Neutrophil (primary cell): ENCODE data around the gene CACNA1S.

Experiments used
- H3K27ac ChIP-seq: fragments of 200-600 bp; sonication (generic); 2 replicates; pipeline ENCODE4 v1.5.1; 2016; ENCODE audit warnings: mild to moderate bottlenecking, moderate library complexity
- H3K27me3 ChIP-seq: fragments of 200-600 bp; sonication (generic); 2 replicates; pipeline ENCODE4 v1.6.0; 2016; ENCODE audit warnings: mild to moderate bottlenecking
- H3K36me3 ChIP-seq: fragments of 200-600 bp; sonication (generic); 2 replicates; pipeline ENCODE4 v1.5.1; 2017
- H3K4me1 ChIP-seq, 2 experiments: fragments of 200-600 bp in 1 of 2; sonication (generic) in 1 of 2; 1 replicate in 1 of 2; 2 replicates in 1 of 2; pipeline versions ENCODE4 v1.5.1 to v1.6.1; 2013 to 2016; ENCODE audit warnings: low read depth in 1 of 2, low read length in 1 of 2, mild to moderate bottlenecking in 1 of 2, moderate library complexity in 1 of 2; ENCODE audit not compliant: control insufficient read depth in 1 of 2, insufficient read depth in 1 of 2
- H3K4me3 ChIP-seq, 2 experiments: fragments of 200-600 bp in 1 of 2; sonication (generic) in 1 of 2; 1 replicate in 1 of 2; 2 replicates in 1 of 2; pipeline ENCODE4 v1.5.1; 2013 to 2016; ENCODE audit warnings: low read depth in 1 of 2, low read length in 1 of 2, mild to moderate bottlenecking in 1 of 2, moderate library complexity in 1 of 2
- H3K9me3 ChIP-seq: fragments of 200-600 bp; sonication (generic); 2 replicates; pipeline ENCODE4 v1.5.1; 2016
- CTCF ChIP-seq: fragments of 200-600 bp; sonication (generic); IDR thresholded peaks from 2 replicates; pipeline ENCODE4 v1.5.1; 2016; ENCODE audit warnings: antibody characterized with exemption

The CACNA1S gene

GRCh38 chr1:201089596-201089995, 22.6 kb downstream of the CACNA1S start:
- peaks cover 17% of the 10 kb centered on the region for H3K27me3 ChIP-seq
- H3K9me3 ChIP-seq = no peaks in the 10 kb centered on the region
- no peaks in the 10 kb centered on the region for H3K36me3 ChIP-seq
- H3K4me1 ChIP-seq = no peaks in the 10 kb centered on the region
- no peak overlapping the region for H3K27ac ChIP-seq
- H3K4me3 ChIP-seq = no peak overlapping the region
- TF ChIP-seq CTCF = no peak

GRCh38 chr1:201088901-201089525, 23.2 kb downstream of the CACNA1S start:
- peaks cover 23% of the 10 kb centered on the region for H3K27me3 ChIP-seq
- no peak overlapping the region for H3K4me3 ChIP-seq
- TF ChIP-seq CTCF = no peak
- no peaks in the 10 kb centered on the region for H3K4me1 ChIP-seq
- H3K36me3 ChIP-seq = no peaks in the 10 kb centered on the region
- H3K27ac ChIP-seq = no peak overlapping the region
- H3K9me3 ChIP-seq = no peaks in the 10 kb centered on the region

- Histone ChIP-seq H3K4me3 (no peak overlapping the region), H3K36me3 (no peaks in the 10 kb centered on the region), H3K9me3 (no peaks in the 10 kb centered on the region), H3K27ac (no peak overlapping the region), H3K27me3 (peaks cover 29% of the 10 kb centered on the region), H3K4me1 (no peaks in the 10 kb centered on the region)
- no peak for TF ChIP-seq CTCF
These were observed 23.8 kb downstream of the CACNA1S start for GRCh38 chr1:201088395-201088794.

GRCh38 chr1:201085902-201086735, 26.1 kb downstream of the CACNA1S start:
- no peaks in the 10 kb centered on the region for H3K9me3 ChIP-seq
- H3K4me1 ChIP-seq = no peaks in the 10 kb centered on the region
- H3K4me3 ChIP-seq = no peak overlapping the region
- H3K36me3 ChIP-seq = no peaks in the 10 kb centered on the region
- no peak overlapping the region for H3K27ac ChIP-seq
- no peak for TF ChIP-seq CTCF
- peaks cover 35% of the 10 kb centered on the region for H3K27me3 ChIP-seq

- no peaks in the 10 kb centered on the region for H3K36me3 ChIP-seq
- H3K27ac ChIP-seq = no peak overlapping the region
- no peaks in the 10 kb centered on the region for H3K9me3 ChIP-seq
- no peaks in the 10 kb centered on the region for H3K4me1 ChIP-seq
- H3K27me3 ChIP-seq = peaks cover 35% of the 10 kb centered on the region
- no peak for TF ChIP-seq CTCF
- H3K4me3 ChIP-seq = no peak overlapping the region
These were observed 27.9 kb downstream of the CACNA1S start for GRCh38 chr1:201084295-201084694.
